ENCODE measurements around the gene CSNK1G1.
A peak's percentile ranks its signal among the peaks of the same experiment; 100 is the strongest.
"Not testable (repeated sequence)": the region's sequence is repeated elsewhere in the genome, so short reads cannot be mapped to it uniquely, and the experiment has no call there.

The CSNK1G1 gene

GRCh38 chr15:64225804-64226203 is 130.2 kb downstream of the CSNK1G1 start:
- DNase-seq (ENCODE audit: insufficient read length) (no peak), FAIRE-seq (no peak)
- TF ChIP-seq POLR2AphosphoS5 (IDR thresholded peaks at IDR 0.05; ENCODE audit: low read depth, low read length): no peak
- no peak for TF ChIP-seq TAF1 (IDR thresholded peaks at IDR 0.05; ENCODE audit: borderline replicate concordance, low read depth, low read length)
- no peak for TF ChIP-seq POLR2A (IDR thresholded peaks at IDR 0.05; ENCODE audit: low read depth, low read length)

DNA sequence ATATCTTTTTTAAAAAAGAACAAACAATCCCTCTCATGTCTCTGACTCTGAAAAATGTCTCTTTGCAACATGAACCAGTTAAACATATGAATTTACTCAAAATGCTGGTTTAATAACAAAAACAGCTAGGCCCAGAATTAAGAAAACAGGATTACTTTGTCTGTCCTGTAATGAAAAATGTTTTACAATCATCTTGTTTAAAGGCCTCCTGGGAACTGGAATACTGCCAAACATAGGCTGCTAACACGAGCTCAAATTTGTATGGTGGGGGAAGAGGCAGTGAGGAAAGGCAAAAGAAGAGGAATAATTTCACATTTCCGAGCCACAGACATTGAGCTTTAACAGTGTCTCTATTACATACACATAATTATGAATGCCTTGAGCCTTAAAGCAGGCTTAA is 131.5 kb downstream of the CSNK1G1 start:
- FAIRE-seq: no peak

GRCh38 chr15:64223882-64224281 is 132.1 kb downstream of the CSNK1G1 start:
- TF ChIP-seq POLR2AphosphoS5 (IDR thresholded peaks at IDR 0.05; ENCODE audit: low read depth, low read length): no peak
- TF ChIP-seq TAF1 (IDR thresholded peaks at IDR 0.05; ENCODE audit: borderline replicate concordance, low read depth, low read length): no peak
- no peak for TF ChIP-seq POLR2A (IDR thresholded peaks at IDR 0.05; ENCODE audit: low read depth, low read length)
- DNase-seq (ENCODE audit: insufficient read length): no peak
- no peak for FAIRE-seq

More for the DNA sequence above, 131.5 kb downstream of the CSNK1G1 start:
- DNase-seq (ENCODE audit: insufficient read length): no peak
- TF ChIP-seq POLR2A (IDR thresholded peaks at IDR 0.05; ENCODE audit: low read depth, low read length) (no peak), TAF1 (IDR thresholded peaks at IDR 0.05; ENCODE audit: borderline replicate concordance, low read depth, low read length) (no peak), POLR2AphosphoS5 (IDR thresholded peaks at IDR 0.05; ENCODE audit: low read depth, low read length) (no peak)

DNA sequence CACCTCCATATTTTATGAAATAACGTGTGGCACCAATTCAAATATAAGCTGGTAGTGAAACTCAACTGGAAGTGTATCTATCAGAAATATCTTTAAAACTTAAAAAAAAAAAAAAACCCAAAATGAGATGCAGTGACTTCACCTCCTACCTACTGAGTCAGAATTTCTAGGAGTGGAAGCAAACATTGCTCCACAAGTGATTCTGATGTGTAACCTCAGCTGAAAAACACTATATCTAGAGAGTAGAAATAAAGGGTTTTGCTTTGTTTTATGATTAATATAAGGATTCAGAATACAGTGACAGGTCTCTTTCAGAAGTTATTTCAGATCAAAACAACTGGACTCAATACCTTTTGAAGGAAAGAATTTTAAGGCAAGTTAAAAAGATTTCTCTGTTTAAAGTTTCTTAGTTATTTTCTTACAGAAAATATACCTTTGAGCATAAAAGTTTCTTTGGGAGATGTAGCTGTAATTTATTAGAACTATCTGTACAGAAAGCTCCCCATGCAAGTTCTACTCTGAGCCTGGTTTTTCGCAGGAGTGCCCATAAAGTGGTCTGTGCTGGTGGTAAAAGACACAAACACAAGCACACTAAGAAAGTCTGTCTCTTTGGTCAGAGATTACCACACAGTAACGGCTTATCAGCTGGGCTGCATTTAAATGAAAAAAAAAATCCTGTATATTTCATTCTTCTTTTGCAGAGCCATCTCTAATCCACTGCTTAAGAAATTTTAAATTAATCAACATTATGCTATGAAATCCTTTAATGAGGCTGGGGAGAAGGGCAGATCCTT is 133.2 kb downstream of the CSNK1G1 start:
- FAIRE-seq (no peak), DNase-seq (ENCODE audit: insufficient read length) (no peak)
- TF ChIP-seq POLR2AphosphoS5 (IDR thresholded peaks at IDR 0.05; ENCODE audit: low read depth, low read length) (no peak), TAF1 (IDR thresholded peaks at IDR 0.05; ENCODE audit: borderline replicate concordance, low read depth, low read length) (no peak), POLR2A (IDR thresholded peaks at IDR 0.05; ENCODE audit: low read depth, low read length) (no peak)

- DNase-seq (ENCODE audit: insufficient read length); FAIRE-seq: not testable (repeated sequence)
Measured at GRCh38 chr15:64221911-64222310, 134.1 kb downstream of the CSNK1G1 start.

DNA sequence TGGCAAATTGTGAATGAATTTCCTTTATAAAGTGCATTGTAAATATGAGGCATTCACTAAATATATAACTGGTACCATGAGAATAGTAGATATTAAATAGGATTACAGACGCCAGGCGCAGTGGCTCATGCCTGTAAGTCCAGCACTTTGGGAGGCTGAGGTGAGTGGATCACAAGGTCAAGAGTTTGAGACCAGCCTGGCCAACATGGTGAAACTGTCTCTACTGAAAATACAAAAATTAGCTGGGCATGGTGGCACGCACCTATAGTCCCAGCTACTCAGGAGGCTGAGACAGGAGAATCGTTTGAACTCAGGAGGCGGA is 138.6 kb downstream of the CSNK1G1 start:
- DNase-seq (ENCODE audit: insufficient read length); FAIRE-seq: not testable (repeated sequence)

DNA sequence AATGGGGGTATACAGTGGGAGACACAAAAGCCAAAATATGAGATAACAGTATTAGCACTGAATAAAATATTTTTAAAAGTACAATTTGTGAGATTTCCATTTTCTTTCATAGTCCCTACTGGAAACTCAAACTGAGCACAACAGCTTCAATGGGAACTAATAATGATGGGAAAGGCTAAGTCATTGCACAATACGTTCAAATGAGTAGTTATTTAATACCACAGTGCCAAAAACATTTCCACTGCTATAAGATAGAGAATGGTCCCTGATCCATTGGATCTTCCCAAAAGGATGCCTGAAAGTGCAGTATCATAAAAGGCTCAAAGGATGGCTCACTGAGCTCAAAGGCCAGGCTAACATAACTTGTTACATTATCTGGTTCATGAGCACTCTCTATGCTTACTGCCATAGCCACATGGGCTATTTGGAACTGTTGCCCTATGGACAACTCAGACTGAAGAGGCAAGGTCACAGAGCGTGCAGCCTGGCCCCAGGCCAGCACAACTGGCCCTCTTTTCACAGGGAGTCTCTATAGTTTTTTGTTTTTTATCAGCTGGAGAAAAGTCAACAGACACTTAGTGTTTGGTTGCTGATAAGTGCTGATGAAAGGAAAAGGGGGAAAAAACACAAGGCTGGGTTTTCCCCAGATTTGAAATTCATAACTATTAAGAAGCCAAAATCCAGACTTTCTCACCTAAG is 139.1 kb downstream of the CSNK1G1 start:
- no peak for FAIRE-seq
- TF ChIP-seq POLR2A (IDR thresholded peaks at IDR 0.05; ENCODE audit: low read depth, low read length) (no peak), POLR2AphosphoS5 (IDR thresholded peaks at IDR 0.05; ENCODE audit: low read depth, low read length) (no peak), TAF1 (IDR thresholded peaks at IDR 0.05; ENCODE audit: borderline replicate concordance, low read depth, low read length) (no peak)
- no peak for DNase-seq (ENCODE audit: insufficient read length)

GRCh38 chr15:64216196-64216595 is 139.8 kb downstream of the CSNK1G1 start:
- TF ChIP-seq POLR2AphosphoS5 (IDR thresholded peaks at IDR 0.05; ENCODE audit: low read depth, low read length) (no peak), TAF1 (IDR thresholded peaks at IDR 0.05; ENCODE audit: borderline replicate concordance, low read depth, low read length) (no peak), POLR2A (IDR thresholded peaks at IDR 0.05; ENCODE audit: low read depth, low read length) (no peak)
- no peak for DNase-seq (ENCODE audit: insufficient read length)
- FAIRE-seq: no peak

DNA sequence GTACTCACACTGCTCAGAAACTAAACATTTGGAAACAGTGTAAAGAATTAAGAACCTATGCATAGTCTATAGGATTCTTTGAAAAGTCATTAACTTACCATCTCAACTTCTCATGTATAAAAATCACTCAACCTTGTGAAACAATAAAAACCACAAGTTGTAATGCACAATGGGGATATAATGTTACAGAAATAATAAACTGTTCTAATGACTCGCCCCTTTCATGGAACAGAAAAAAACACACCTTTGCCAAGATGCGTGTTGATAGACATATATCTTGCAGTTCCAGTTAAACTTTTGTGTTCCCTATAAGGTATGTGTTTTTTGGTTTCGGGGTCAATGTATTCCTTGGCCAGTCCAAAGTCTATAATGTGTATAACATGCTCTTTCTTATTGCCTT is 142.3 kb downstream of the CSNK1G1 start:
- DNase-seq (ENCODE audit: insufficient read length) (no peak), FAIRE-seq (no peak)
- TF ChIP-seq POLR2A (IDR thresholded peaks at IDR 0.05; ENCODE audit: low read depth, low read length) (no peak), POLR2AphosphoS5 (IDR thresholded peaks at IDR 0.05; ENCODE audit: low read depth, low read length) (no peak), TAF1 (IDR thresholded peaks at IDR 0.05; ENCODE audit: borderline replicate concordance, low read depth, low read length) (no peak)

DNA sequence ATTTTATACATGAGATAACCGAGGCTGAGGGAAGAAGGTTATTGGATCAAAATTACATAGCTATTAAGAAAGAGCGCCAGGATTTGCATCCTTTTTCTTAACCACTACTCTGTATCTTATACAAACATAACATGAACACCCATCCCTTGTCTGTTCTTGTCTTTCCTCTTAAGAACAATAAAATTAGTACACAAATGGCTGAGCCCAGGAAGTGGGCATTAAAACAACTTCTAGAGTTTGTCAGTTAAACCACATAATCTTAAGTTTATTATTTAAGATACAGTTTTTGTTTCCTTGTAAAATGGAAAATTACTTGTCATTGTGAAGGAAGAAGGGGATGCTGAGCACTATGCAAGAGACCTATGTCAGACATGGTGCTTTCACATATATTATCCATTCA is 144.3 kb downstream of the CSNK1G1 start:
- FAIRE-seq: no peak
- TF ChIP-seq POLR2AphosphoS5 (IDR thresholded peaks at IDR 0.05; ENCODE audit: low read depth, low read length) (no peak), TAF1 (IDR thresholded peaks at IDR 0.05; ENCODE audit: borderline replicate concordance, low read depth, low read length) (no peak), POLR2A (IDR thresholded peaks at IDR 0.05; ENCODE audit: low read depth, low read length) (no peak)
- no peak for DNase-seq (ENCODE audit: insufficient read length)

- TF ChIP-seq TAF1 (IDR thresholded peaks at IDR 0.05; ENCODE audit: borderline replicate concordance, low read depth, low read length) (no peak), POLR2A (IDR thresholded peaks at IDR 0.05; ENCODE audit: low read depth, low read length) (no peak), POLR2AphosphoS5 (IDR thresholded peaks at IDR 0.05; ENCODE audit: low read depth, low read length) (no peak)
- DNase-seq (ENCODE audit: insufficient read length) (no peak), FAIRE-seq (peak; percentile 53)
Measured at GRCh38 chr15:64210371-64210770, 145.6 kb downstream of the CSNK1G1 start.

- TF ChIP-seq POLR2A (IDR thresholded peaks at IDR 0.05; ENCODE audit: low read depth, low read length): no peak
- TF ChIP-seq TAF1 (IDR thresholded peaks at IDR 0.05; ENCODE audit: borderline replicate concordance, low read depth, low read length): no peak
- TF ChIP-seq POLR2AphosphoS5 (IDR thresholded peaks at IDR 0.05; ENCODE audit: low read depth, low read length): no peak
- DNase-seq (ENCODE audit: insufficient read length) (no peak), FAIRE-seq (peak; percentile 46)
Measured at GRCh38 chr15:64209680-64210334, 146.2 kb downstream of the CSNK1G1 start.
